GM12865 (cell line): ENCODE results near the gene ZNF227.
"Not testable (repeated sequence)": the region's sequence is repeated elsewhere in the genome, so short reads cannot be mapped to it uniquely, and the experiment has no call there.

ENCODE experiments used
- DNase-seq: peaks from one replicate; pipeline ENCODE4 v3.0.0; 2010; ENCODE audit warnings: low read depth
- H3K4me3 ChIP-seq: 2 replicates; pipeline ENCODE4 v1.5.1; 2011; ENCODE audit warnings: mild to moderate bottlenecking, low read depth, low read length, control low read depth
- TF ChIP-seq, protein P1 (sequence below): IDR thresholded peaks from 2 replicates; pipeline ENCODE4 v1.5.1; 2011; ENCODE audit warnings: low read length, control low read depth, low read depth, inconsistent platforms; ENCODE audit not compliant: insufficient read depth; ENCODE audit errors: missing control alignments

Gene ZNF227

DNA sequence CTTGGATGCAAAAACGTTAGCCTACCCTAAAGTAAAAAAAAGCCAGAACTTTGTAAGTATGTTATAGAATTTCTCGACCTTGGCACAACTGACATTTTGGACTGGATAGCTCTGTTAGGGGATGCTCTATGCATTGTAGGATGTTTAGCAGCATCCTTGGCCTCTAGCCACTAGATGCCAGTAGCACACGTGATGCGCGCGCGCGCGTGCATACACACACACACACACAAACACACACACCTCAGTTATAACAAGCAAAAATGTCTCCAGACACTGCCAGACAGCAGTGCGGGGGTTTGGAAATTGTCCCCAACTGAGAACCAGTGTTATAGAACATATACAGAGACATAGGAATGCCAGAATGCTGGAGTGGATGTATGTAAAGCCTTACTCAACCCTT, 30.2 kb upstream of the ZNF227 start:
- TF ChIP-seq, protein P1, sequence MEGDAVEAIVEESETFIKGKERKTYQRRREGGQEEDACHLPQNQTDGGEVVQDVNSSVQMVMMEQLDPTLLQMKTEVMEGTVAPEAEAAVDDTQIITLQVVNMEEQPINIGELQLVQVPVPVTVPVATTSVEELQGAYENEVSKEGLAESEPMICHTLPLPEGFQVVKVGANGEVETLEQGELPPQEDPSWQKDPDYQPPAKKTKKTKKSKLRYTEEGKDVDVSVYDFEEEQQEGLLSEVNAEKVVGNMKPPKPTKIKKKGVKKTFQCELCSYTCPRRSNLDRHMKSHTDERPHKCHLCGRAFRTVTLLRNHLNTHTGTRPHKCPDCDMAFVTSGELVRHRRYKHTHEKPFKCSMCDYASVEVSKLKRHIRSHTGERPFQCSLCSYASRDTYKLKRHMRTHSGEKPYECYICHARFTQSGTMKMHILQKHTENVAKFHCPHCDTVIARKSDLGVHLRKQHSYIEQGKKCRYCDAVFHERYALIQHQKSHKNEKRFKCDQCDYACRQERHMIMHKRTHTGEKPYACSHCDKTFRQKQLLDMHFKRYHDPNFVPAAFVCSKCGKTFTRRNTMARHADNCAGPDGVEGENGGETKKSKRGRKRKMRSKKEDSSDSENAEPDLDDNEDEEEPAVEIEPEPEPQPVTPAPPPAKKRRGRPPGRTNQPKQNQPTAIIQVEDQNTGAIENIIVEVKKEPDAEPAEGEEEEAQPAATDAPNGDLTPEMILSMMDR: no peak
- no peak overlapping the region for H3K4me3 ChIP-seq
- DNase-seq: no peak

GRCh38 chr19:44190020-44190419, 22.3 kb upstream of the ZNF227 start:
- no peak overlapping the region for H3K4me3 ChIP-seq
- TF ChIP-seq, protein P1: no peak
- DNase-seq: no peak

DNA sequence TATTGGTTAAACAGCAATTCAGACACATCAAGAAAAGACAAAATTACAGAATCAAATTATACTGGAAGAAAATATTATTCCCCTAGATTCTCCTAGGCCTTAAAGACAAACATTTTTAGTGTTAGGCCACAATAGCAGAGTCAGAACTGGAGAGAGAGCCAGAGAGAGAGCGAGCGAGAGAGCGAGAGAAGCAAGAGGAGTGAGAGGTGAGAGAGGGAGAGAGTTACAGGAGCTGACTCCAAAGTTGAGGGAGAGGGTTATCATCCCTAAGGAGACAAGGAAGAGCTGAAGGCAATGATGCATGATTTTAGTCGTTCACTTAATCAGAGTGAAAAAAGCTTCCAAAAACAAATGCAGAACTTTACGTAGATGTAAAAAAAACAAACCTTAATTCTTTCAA, 20.2 kb upstream of the ZNF227 start:
- no peak for DNase-seq
- TF ChIP-seq, protein P1: no peak
- no peak overlapping the region for H3K4me3 ChIP-seq

GRCh38 chr19:44196772-44197171, 15.6 kb upstream of the ZNF227 start:
- no peak overlapping the region for H3K4me3 ChIP-seq
- TF ChIP-seq, protein P1: no peak
- no peak for DNase-seq

DNA sequence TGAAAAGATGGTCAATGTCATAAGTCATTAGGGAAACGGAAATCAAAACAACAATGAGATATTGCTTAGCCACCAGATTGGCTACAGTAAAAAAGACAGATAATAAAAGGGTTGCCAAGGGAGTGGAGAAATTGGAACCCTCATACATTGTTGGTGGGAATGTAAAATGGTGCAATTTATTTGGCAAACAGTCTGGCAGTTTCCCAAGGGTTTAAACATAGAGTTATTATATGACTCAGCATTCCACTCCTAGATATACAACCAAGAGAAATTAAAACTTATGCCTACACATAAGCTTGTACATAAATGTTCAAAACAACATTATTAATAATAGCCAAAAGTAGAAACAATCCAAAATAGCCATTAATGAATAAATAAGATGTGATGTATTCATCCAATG, 9.9 kb upstream of the ZNF227 start:
- H3K4me3 ChIP-seq: no peak overlapping the region
- no peak for DNase-seq
- TF ChIP-seq, protein P1: no peak

- no peak overlapping the region for H3K4me3 ChIP-seq
- TF ChIP-seq, protein P1: no peak
- no peak for DNase-seq
Measured at GRCh38 chr19:44202974-44203373, 9.4 kb upstream of the ZNF227 start.

DNA sequence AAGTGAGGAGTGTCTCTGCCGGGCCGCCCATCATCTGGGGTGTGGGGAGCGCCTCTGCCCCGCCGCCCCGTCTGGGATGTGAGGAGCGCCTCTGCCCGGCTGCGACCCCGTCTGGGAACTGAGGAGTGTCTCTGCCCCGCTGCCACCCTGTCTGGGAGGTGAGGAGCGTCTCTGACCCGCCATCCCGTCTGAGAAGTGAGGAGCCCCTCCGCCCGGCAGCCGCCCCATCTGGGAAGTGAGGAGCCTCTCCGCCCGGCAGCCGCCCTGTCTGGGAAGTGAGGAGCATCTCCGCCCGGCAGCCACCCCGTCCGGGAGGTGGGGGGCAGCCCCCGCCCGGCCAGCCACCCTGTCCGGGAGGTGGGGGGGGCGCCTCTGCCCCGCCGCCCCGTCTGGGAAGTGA, 8.5 kb upstream of the ZNF227 start:
- not testable (repeated sequence) for DNase-seq

More for the DNA sequence above, 8.5 kb upstream of the ZNF227 start:
- H3K4me3 ChIP-seq: not testable (repeated sequence)
